ENCODE data around the gene INAVA. TPM values are rescaled to one million over a fixed set of nuclear protein-coding genes. Genes with fewer than 3 reads are reported as not detected.

INAVA gene
- total RNA-seq, 1 experiment from 2014 or later = 7.5 TPM

- no peak for DNase-seq (ENCODE audit: low read depth)
Measured at GRCh38 chr1:200877010-200877409, 17.7 kb upstream of the INAVA start.

GRCh38 chr1:200877839-200878551, 16.7 kb upstream of the INAVA start:
- DNase-seq (ENCODE audit: low read depth) = no peak

GRCh38 chr1:200880212-200880611, 14.5 kb upstream of the INAVA start:
- peak; percentile 49 for DNase-seq (ENCODE audit: low read depth)

GRCh38 chr1:200883118-200883517, 11.6 kb upstream of the INAVA start:
- DNase-seq (ENCODE audit: low read depth) = no peak

GRCh38 chr1:200885623-200886402, 8.9 kb upstream of the INAVA start:
- no peak for DNase-seq (ENCODE audit: low read depth)

GRCh38 chr1:200886594-200886993, 8.1 kb upstream of the INAVA start:
- no peak for DNase-seq (ENCODE audit: low read depth)

- no peak for DNase-seq (ENCODE audit: low read depth)
Measured at GRCh38 chr1:200887036-200887435, 7.7 kb upstream of the INAVA start.

GRCh38 chr1:200887772-200888348, 6.8 kb upstream of the INAVA start:
- no peak for DNase-seq (ENCODE audit: low read depth)

GRCh38 chr1:200888349-200888838, 6.3 kb upstream of the INAVA start:
- peak; percentile 87 for DNase-seq (ENCODE audit: low read depth)

GRCh38 chr1:200889571-200889970, 5.1 kb upstream of the INAVA start:
- no peak for DNase-seq (ENCODE audit: low read depth)

GRCh38 chr1:200890027-200890426, 4.7 kb upstream of the INAVA start:
- DNase-seq (ENCODE audit: low read depth) = no peak

- peak; percentile 74 for DNase-seq (ENCODE audit: low read depth)
Measured at GRCh38 chr1:200890818-200891773, 3.6 kb upstream of the INAVA start.

- DNase-seq (ENCODE audit: low read depth) = no peak
Measured at GRCh38 chr1:200891774-200892157, 2.9 kb upstream of the INAVA start.

GRCh38 chr1:200892546-200892945, 2.2 kb upstream of the INAVA start:
- no peak for DNase-seq (ENCODE audit: low read depth)

GRCh38 chr1:200892958-200893357, 1.7 kb upstream of the INAVA start:
- no peak for DNase-seq (ENCODE audit: low read depth)

- DNase-seq (ENCODE audit: low read depth) = no peak
Measured at GRCh38 chr1:200893411-200893901, 1.2 kb upstream of the INAVA start.

- no peak for DNase-seq (ENCODE audit: low read depth)
Measured at GRCh38 chr1:200895443-200895789, 716 bp downstream of the INAVA start.

- no peak for DNase-seq (ENCODE audit: low read depth)
Measured at GRCh38 chr1:200895801-200896530, 1.3 kb downstream of the INAVA start.

GRCh38 chr1:200896531-200897196, 2.0 kb downstream of the INAVA start:
- DNase-seq (ENCODE audit: low read depth) = peak; percentile 82

- DNase-seq (ENCODE audit: low read depth) = no peak
Measured at GRCh38 chr1:200897259-200897658, 2.6 kb downstream of the INAVA start.

Measured in Daoy (cell line).